Type B pancreatic cell (in vitro differentiated cells): ENCODE data around the gene MAML2. TPM values are rescaled to one million over a fixed set of nuclear protein-coding genes. Genes with fewer than 3 reads are reported as not detected.

Source experiments
- DNase-seq: peaks from one replicate; pipeline ENCODE4 v3.0.0; 2021; ENCODE audit warnings: mixed read lengths; ENCODE audit not compliant: unreplicated experiment; ENCODE audit errors: extremely low spot score
- H3K27ac Mint-ChIP-seq: 2 replicates; pipeline ENCODE4 v1.8.0; 2021; ENCODE audit warnings: mild to moderate bottlenecking, mixed read lengths
- H3K27me3 Mint-ChIP-seq: 2 replicates; pipeline ENCODE4 v1.8.0; 2021; ENCODE audit warnings: mixed read lengths
- H3K36me3 Mint-ChIP-seq: 2 replicates; pipeline ENCODE4 v1.8.0; 2021; ENCODE audit warnings: mixed read lengths
- H3K4me1 Mint-ChIP-seq: one replicate; pipeline ENCODE4 v1.8.0; 2021; ENCODE audit warnings: mixed read lengths; ENCODE audit not compliant: unreplicated experiment
- H3K4me3 Mint-ChIP-seq: 2 replicates; pipeline ENCODE4 v1.8.0; 2021; ENCODE audit warnings: mild to moderate bottlenecking, mixed read lengths
- H3K9me3 Mint-ChIP-seq: 2 replicates; pipeline ENCODE4 v1.8.0; 2021; ENCODE audit warnings: mixed read lengths
- CTCF ChIP-seq: fragments of 200-600 bp; sonication (generic); conservative IDR thresholded peaks from 2 replicates; pipeline ENCODE4 v1.5.0; 2021; ENCODE audit warnings: antibody characterized with exemption, mild to moderate bottlenecking
- total RNA-seq: library from RNA; stranded (reverse); gene quantifications from 2 replicates; pipeline ENCODE4 v1.2.1, GENCODE V29; 2021; ENCODE audit warnings: low replicate concordance

The MAML2 gene
- total RNA-seq, 1 donor from 2014 or later: 20.8 TPM

- Mint-ChIP-seq H3K4me3 (peak overlapping the region; percentile 14), H3K36me3 (peaks cover 3% of the 10 kb centered on the region), H3K4me1 (peaks cover 57% of the 10 kb centered on the region), H3K9me3 (no peaks in the 10 kb centered on the region), H3K27ac (no peak overlapping the region), H3K27me3 (no peaks in the 10 kb centered on the region)
- TF ChIP-seq CTCF: no peak
- DNase-seq: no peak
These were observed 201.4 kb downstream of the MAML2 start for GRCh38 chr11:96141626-96142025.

GRCh38 chr11:96139691-96140090 lies 203.3 kb downstream of the MAML2 start:
- H3K4me1 Mint-ChIP-seq: peaks cover 53% of the 10 kb centered on the region
- H3K4me3 Mint-ChIP-seq: no peak overlapping the region
- no peaks in the 10 kb centered on the region for H3K27me3 Mint-ChIP-seq
- no peak for DNase-seq
- no peaks in the 10 kb centered on the region for H3K9me3 Mint-ChIP-seq
- H3K36me3 Mint-ChIP-seq: peaks cover 10% of the 10 kb centered on the region
- TF ChIP-seq CTCF: no peak
- no peak overlapping the region for H3K27ac Mint-ChIP-seq

- no peaks in the 10 kb centered on the region for H3K27me3 Mint-ChIP-seq
- no peak for TF ChIP-seq CTCF
- peaks cover 10% of the 10 kb centered on the region for H3K36me3 Mint-ChIP-seq
- DNase-seq: no peak
- peaks cover 35% of the 10 kb centered on the region for H3K4me1 Mint-ChIP-seq
- H3K4me3 Mint-ChIP-seq: no peak overlapping the region
- peak overlapping the region; percentile 75 for H3K27ac Mint-ChIP-seq
- no peaks in the 10 kb centered on the region for H3K9me3 Mint-ChIP-seq
These were observed 205.6 kb downstream of the MAML2 start for GRCh38 chr11:96137373-96137772.

GRCh38 chr11:96136613-96137298 lies 206.2 kb downstream of the MAML2 start:
- peak overlapping the region; percentile 75 for H3K27ac Mint-ChIP-seq
- H3K27me3 Mint-ChIP-seq: no peaks in the 10 kb centered on the region
- H3K36me3 Mint-ChIP-seq: peaks cover 10% of the 10 kb centered on the region
- no peak overlapping the region for H3K4me3 Mint-ChIP-seq
- DNase-seq: no peak
- TF ChIP-seq CTCF: no peak
- H3K4me1 Mint-ChIP-seq: peaks cover 29% of the 10 kb centered on the region
- no peaks in the 10 kb centered on the region for H3K9me3 Mint-ChIP-seq

GRCh38 chr11:96134602-96135001 lies 208.4 kb downstream of the MAML2 start:
- no peak for TF ChIP-seq CTCF
- Mint-ChIP-seq H3K4me3 (no peak overlapping the region), H3K27ac (peak overlapping the region; percentile 32), H3K9me3 (no peaks in the 10 kb centered on the region), H3K4me1 (peaks cover 24% of the 10 kb centered on the region), H3K27me3 (no peaks in the 10 kb centered on the region), H3K36me3 (peaks cover 13% of the 10 kb centered on the region)
- no peak for DNase-seq
